ENCODE results near the gene NT5DC4. TPM values are rescaled to one million over a fixed set of nuclear protein-coding genes. Genes with fewer than 3 reads are reported as not detected.

The NT5DC4 gene
- not detected in 2 replicates for total RNA-seq (ENCODE audit: low replicate concordance)

- no peaks in the 10 kb centered on the region for H3F3A ChIP-seq (ENCODE audit: low read depth)
- TF ChIP-seq EZH2 (IDR thresholded peaks at IDR 0.05) (no peak), CTCF (IDR thresholded peaks at IDR 0.05) (no peak), EZH2phosphoT487 (IDR thresholded peaks at IDR 0.05) (no peak)
Observed at GRCh38 chr2:112720785-112721184, at the start of gene NT5DC4. Gene NT5DC4 (plus strand): TSS chr2:112721020. CDS start chr2:112721080, 60 bp downstream.

GRCh38 chr2:112671801-112672200 lies 49.0 kb upstream of the NT5DC4 start:
- H3K27me3 ChIP-seq, result no peaks in the 10 kb centered on the region
- DNase-seq (ENCODE audit: low spot score), result no peak
- H3K79me2 ChIP-seq (ENCODE audit: low read depth), result no peaks in the 10 kb centered on the region
- no peak overlapping the region for H2AFZ ChIP-seq (replicated peaks)
- peak overlapping the region; percentile 53 for H3K27ac ChIP-seq
- Mint-ChIP-seq H3K4me3 (no peak overlapping the region), H3K4me1 (no peaks in the 10 kb centered on the region), H3K36me3 (peaks cover 4% of the 10 kb centered on the region), H3K27me3 (ENCODE audit: insufficient read depth, low read depth) (no peaks in the 10 kb centered on the region), H3K27ac (no peak overlapping the region), H3K9me3 (no peaks in the 10 kb centered on the region)
- H4K20me1 ChIP-seq (ENCODE audit: low read depth), result no peaks in the 10 kb centered on the region
- H3K9ac ChIP-seq, result no peak overlapping the region
- peaks cover 12% of the 10 kb centered on the region for H3F3A ChIP-seq (ENCODE audit: low read depth)
- no peaks in the 10 kb centered on the region for H3K36me3 ChIP-seq
- TF ChIP-seq EZH2 (IDR thresholded peaks at IDR 0.05), result no peak
- TF ChIP-seq CTCF (IDR thresholded peaks at IDR 0.05), result no peak
- TF ChIP-seq EZH2phosphoT487 (IDR thresholded peaks at IDR 0.05), result no peak
- peak overlapping the region; percentile 45 for H3K4me2 ChIP-seq
- no peaks in the 10 kb centered on the region for H3K9me3 ChIP-seq (ENCODE audit: low read depth)
- H3K4me3 ChIP-seq, result no peak overlapping the region
- H3K4me1 ChIP-seq, result peaks cover 16% of the 10 kb centered on the region

More at GRCh38 chr2:112720785-112721184, at the start of gene NT5DC4:
- Mint-ChIP-seq H3K4me1 (no peaks in the 10 kb centered on the region), H3K9me3 (peaks cover 4% of the 10 kb centered on the region), H3K27ac (no peak within 1 kb of the TSS), H3K27me3 (ENCODE audit: insufficient read depth, low read depth) (no peaks in the 10 kb centered on the region), H3K4me3 (no peak within 1 kb of the TSS), H3K36me3 (no peaks in the 10 kb centered on the region)
- Histone ChIP-seq H3K4me1 (no peaks in the 10 kb centered on the region), H3K9me3 (ENCODE audit: low read depth) (no peaks in the 10 kb centered on the region), H3K27me3 (no peaks in the 10 kb centered on the region), H3K27ac (no peak within 1 kb of the TSS), H3K4me2 (no peak within 1 kb of the TSS), H3K4me3 (no peak within 1 kb of the TSS), H2AFZ (replicated peaks) (no peak within 1 kb of the TSS), H3K36me3 (no peaks in the 10 kb centered on the region), H4K20me1 (ENCODE audit: low read depth) (no peaks in the 10 kb centered on the region), H3K9ac (no peak within 1 kb of the TSS), H3K79me2 (ENCODE audit: low read depth) (no peaks in the 10 kb centered on the region)
- no peak for DNase-seq (ENCODE audit: low spot score)

- no peaks in the 10 kb centered on the region for H3K4me1 Mint-ChIP-seq
- no peaks in the 10 kb centered on the region for H3K9me3 Mint-ChIP-seq
- Histone ChIP-seq H3K27me3 (no peaks in the 10 kb centered on the region), H3K4me1 (peaks cover 16% of the 10 kb centered on the region), H3K27ac (no peak overlapping the region), H3K4me3 (no peak overlapping the region), H2AFZ (replicated peaks) (no peak overlapping the region), H4K20me1 (ENCODE audit: low read depth) (no peaks in the 10 kb centered on the region), H3K9ac (no peak overlapping the region), H3K79me2 (ENCODE audit: low read depth) (no peaks in the 10 kb centered on the region), H3K4me2 (no peak overlapping the region), H3K36me3 (no peaks in the 10 kb centered on the region), H3F3A (ENCODE audit: low read depth) (peaks cover 12% of the 10 kb centered on the region), H3K9me3 (ENCODE audit: low read depth) (no peaks in the 10 kb centered on the region)
- DNase-seq (ENCODE audit: low spot score), result no peak
- TF ChIP-seq EZH2 (IDR thresholded peaks at IDR 0.05) (no peak), CTCF (IDR thresholded peaks at IDR 0.05) (no peak), EZH2phosphoT487 (IDR thresholded peaks at IDR 0.05) (no peak)
- peaks cover 4% of the 10 kb centered on the region for H3K36me3 Mint-ChIP-seq
- no peaks in the 10 kb centered on the region for H3K27me3 Mint-ChIP-seq (ENCODE audit: insufficient read depth, low read depth)
- H3K4me3 Mint-ChIP-seq, result no peak overlapping the region
- no peak overlapping the region for H3K27ac Mint-ChIP-seq
Observed at GRCh38 chr2:112673008-112673407, 47.8 kb upstream of the NT5DC4 start.

All from neural progenitor cell (in vitro differentiated cells).